OCI-LY7 (cell line): ENCODE measurements around the gene TP53I11.

Experiments used
- EZH2phosphoT487 ChIP-seq: fragments of 200-600 bp; sonication (generic); IDR thresholded peaks from 2 replicates; pipeline ENCODE4 v1.6.1; 2018; ENCODE audit warnings: low read depth, borderline replicate concordance, mild to moderate bottlenecking, mixed run types, antibody characterized with exemption, low read length, moderate library complexity, mixed read lengths
- TF ChIP-seq, protein P1 (sequence below): fragments of 200-600 bp; sonication (generic); conservative IDR thresholded peaks from 2 replicates; pipeline ENCODE4 v1.5.1; 2014; ENCODE audit warnings: mild to moderate bottlenecking, antibody characterized with exemption, low read length, moderate library complexity, mixed read lengths

GRCh38 chr11:44931466-44931865 lies 19.2 kb downstream of the TP53I11 start:
- no peak for TF ChIP-seq EZH2phosphoT487
- TF ChIP-seq, protein P1, sequence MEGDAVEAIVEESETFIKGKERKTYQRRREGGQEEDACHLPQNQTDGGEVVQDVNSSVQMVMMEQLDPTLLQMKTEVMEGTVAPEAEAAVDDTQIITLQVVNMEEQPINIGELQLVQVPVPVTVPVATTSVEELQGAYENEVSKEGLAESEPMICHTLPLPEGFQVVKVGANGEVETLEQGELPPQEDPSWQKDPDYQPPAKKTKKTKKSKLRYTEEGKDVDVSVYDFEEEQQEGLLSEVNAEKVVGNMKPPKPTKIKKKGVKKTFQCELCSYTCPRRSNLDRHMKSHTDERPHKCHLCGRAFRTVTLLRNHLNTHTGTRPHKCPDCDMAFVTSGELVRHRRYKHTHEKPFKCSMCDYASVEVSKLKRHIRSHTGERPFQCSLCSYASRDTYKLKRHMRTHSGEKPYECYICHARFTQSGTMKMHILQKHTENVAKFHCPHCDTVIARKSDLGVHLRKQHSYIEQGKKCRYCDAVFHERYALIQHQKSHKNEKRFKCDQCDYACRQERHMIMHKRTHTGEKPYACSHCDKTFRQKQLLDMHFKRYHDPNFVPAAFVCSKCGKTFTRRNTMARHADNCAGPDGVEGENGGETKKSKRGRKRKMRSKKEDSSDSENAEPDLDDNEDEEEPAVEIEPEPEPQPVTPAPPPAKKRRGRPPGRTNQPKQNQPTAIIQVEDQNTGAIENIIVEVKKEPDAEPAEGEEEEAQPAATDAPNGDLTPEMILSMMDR, result no peak
